GM12801 (cell line): ENCODE data around the gene TIAL1.

ENCODE experiments used
- TF ChIP-seq, protein P1 (sequence below): IDR thresholded peaks from one replicate; pipeline ENCODE4 v1.5.1; 2011; ENCODE audit warnings: control low read depth; ENCODE audit not compliant: insufficient read length; ENCODE audit errors: extremely low read depth

Gene TIAL1

GRCh38 chr10:119640384-119640783 lies 43.6 kb upstream of the TIAL1 start:
- TF ChIP-seq, protein P1, sequence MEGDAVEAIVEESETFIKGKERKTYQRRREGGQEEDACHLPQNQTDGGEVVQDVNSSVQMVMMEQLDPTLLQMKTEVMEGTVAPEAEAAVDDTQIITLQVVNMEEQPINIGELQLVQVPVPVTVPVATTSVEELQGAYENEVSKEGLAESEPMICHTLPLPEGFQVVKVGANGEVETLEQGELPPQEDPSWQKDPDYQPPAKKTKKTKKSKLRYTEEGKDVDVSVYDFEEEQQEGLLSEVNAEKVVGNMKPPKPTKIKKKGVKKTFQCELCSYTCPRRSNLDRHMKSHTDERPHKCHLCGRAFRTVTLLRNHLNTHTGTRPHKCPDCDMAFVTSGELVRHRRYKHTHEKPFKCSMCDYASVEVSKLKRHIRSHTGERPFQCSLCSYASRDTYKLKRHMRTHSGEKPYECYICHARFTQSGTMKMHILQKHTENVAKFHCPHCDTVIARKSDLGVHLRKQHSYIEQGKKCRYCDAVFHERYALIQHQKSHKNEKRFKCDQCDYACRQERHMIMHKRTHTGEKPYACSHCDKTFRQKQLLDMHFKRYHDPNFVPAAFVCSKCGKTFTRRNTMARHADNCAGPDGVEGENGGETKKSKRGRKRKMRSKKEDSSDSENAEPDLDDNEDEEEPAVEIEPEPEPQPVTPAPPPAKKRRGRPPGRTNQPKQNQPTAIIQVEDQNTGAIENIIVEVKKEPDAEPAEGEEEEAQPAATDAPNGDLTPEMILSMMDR = no peak

GRCh38 chr10:119638982-119639381 lies 42.2 kb upstream of the TIAL1 start:
- TF ChIP-seq, protein P1 = no peak

DNA sequence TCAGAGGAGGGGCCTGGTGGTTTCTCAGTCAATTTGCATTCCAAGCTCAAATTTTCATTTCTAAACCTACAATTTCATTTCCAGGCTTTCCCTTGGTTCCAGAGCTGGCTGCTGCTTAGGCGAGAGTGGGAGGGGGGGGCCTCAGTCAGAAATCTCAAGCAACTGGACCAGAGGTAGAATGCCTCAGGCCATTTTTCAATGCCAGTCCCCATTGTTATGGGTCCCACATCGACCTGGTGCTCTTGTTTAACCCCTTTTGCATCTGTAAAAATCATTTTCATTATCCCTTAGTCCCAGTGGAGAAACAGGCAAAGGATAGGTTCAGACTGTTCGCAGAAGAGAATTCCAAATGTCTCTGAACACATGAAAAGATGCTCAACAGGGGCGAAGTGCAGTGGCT lies 40.9 kb upstream of the TIAL1 start:
- TF ChIP-seq, protein P1 = no peak

DNA sequence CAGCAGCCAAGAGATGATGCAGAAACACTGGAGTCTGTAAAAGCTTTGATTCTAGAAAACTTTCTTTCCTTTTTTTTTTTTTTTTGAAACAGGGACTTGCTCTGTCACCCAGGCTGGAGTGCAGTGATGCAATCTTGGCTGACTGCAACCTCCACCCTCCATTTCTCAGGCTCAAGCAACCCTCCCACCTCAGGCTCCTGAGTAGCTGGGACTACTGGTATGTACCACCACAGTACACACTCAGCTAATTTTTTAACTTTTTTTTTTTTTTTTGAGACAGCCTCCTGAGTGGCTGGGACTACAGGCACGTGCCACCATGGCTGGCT lies 37.4 kb upstream of the TIAL1 start:
- TF ChIP-seq, protein P1 = no peak

DNA sequence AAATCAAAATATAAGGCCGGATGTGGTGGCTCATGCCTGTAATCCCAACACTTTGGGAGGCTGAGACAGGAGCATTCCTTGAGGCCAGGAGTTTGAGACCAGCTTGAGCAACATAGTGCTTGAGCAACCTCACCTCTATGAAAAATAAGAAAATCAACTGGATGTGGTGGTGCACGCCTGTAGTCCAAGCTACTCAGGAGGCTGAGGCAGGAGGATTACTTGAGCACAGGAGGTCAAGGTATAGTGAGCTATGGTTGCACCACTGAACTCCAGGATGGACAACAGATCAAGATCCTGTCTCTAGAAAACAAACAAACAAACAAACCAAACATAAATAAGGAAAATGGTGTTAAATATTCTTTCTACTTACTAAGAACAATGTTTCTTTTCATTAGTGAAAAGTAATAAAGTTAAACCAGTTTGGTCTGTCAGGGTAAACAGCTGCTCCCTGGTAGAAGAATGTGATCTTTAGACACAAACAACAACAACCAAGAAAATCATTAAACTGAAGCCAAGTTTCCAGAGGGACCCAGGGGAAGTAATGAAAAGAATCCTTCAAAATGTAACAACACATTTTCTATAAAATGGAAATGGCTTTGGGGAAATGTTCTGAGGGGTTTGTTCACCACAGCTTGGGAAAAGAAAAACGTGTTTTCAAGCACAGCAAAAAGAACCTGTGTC lies 36.9 kb upstream of the TIAL1 start:
- TF ChIP-seq, protein P1 = no peak

DNA sequence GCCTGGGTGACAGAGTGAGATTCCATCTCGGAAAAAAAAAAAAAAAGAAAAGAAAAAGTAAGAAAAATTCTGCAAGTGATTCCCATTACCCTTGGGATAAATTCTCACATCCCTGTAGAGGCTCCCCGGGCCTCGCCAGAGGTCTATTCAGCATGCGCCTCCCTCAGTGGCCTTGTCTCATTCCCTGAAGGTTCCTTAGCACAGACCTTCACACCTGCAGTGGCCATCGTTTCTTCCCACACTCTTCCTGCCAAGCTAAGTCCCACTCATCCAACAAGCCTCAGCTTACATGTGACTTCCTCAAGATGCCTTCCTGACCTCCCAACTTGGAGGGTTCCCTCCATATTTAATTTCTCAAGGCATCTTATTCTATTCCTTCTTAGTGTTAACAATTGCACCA lies 33.5 kb upstream of the TIAL1 start:
- TF ChIP-seq, protein P1 = no peak

DNA sequence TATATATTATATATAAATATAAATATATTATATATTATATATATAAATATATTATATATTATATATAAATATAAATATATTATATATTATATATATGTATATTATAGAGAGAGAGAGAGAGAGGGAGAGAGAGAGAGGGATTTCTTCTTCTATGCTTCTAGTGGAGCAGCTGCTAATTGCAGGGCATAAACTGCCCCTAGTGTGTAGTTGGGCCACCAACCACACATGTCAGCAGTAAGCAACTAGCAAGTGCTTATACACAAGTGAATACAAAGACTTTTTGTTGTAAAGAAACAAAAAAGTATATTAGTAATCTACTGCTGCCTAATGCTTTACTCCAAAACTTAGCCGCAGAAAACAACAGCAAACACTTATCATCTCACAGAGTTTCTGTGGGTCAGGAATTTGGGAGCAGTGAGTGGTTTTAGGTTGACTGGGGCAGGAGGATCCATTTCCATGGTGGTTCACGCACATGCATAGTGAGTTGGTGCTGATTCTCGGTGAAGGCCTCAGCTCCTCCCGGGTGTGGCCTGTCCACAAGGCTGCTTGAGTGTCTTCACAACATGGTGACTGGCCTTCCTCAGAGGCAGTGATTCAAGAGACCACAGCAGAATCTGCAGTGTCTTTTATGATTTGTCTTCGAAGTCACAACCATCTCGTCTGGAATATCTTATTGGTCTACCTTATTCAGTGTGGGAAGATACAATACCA lies 29.0 kb upstream of the TIAL1 start:
- TF ChIP-seq, protein P1 = no peak

- TF ChIP-seq, protein P1 = no peak
These were observed 24.3 kb upstream of the TIAL1 start for GRCh38 chr10:119621078-119621384.
